Endothelial cell of umbilical vein (primary cell): ENCODE data around the gene TNFRSF14. TPM values are rescaled to one million over a fixed set of nuclear protein-coding genes. Genes with fewer than 3 reads are reported as not detected.

Experiments used
- BruUV-seq: library from RNA; stranded (reverse); fragments of 400-500 nt; replicated peaks from 2 replicates; lab custom pipeline; 2021; lab: Mats Ljungman, UMichigan
- CTCF ChIA-PET: fragments of 300-600, 350-600 bp; sonication (Branson Sonifier 250); formaldehyde crosslinking; loops from one replicate; lab custom pipeline; 2021; ENCODE audit warnings: antibody characterized with exemption, inconsistent platforms; lab: Charles Lee
- POLR2A ChIA-PET: fragments of 300-600, 350-600 bp; sonication (Branson Sonifier 250); formaldehyde crosslinking; loops from one replicate; lab custom pipeline; 2021; ENCODE audit warnings: antibody characterized with exemption, inconsistent platforms; lab: Charles Lee
- DNase-seq: peaks from one replicate; pipeline ENCODE4 v3.0.0-alpha.2; 2011; ENCODE audit warnings: low read depth, low spot score
- FAIRE-seq: peaks from 2 replicates; lab custom pipeline; 2011; peaks lifted over from hg19 to GRCh38; lab: Jason Lieb, UNC
- H2AFZ ChIP-seq: 2 replicates; pipeline ENCODE4 v1.6.0; 2012; ENCODE audit warnings: low read depth, low read length, control low read depth, inconsistent platforms
- H3K27ac ChIP-seq: 2 replicates; pipeline ENCODE4 v1.5.1; 2011; ENCODE audit warnings: low read depth, mild to moderate bottlenecking, control low read depth, low read length, moderate library complexity; ENCODE audit not compliant: insufficient read depth
- H3K27me3 ChIP-seq, 2 experiments: 2 replicates each; pipeline versions ENCODE4 v1.6.0 to v1.6.1; 2011; ENCODE audit warnings: low read length in 2 of 2, mixed read lengths in 1 of 2; ENCODE audit not compliant: control insufficient read depth in 2 of 2, insufficient read depth in 2 of 2
- H3K36me3 ChIP-seq, 2 experiments: 2 replicates in 1 of 2; 3 replicates in 1 of 2; pipeline ENCODE4 v1.5.1; 2011; ENCODE audit warnings: low read length in 2 of 2, mild to moderate bottlenecking in 1 of 2, moderate library complexity in 1 of 2; ENCODE audit not compliant: control insufficient read depth in 2 of 2, insufficient read depth in 2 of 2; ENCODE audit errors: extremely low read depth in 1 of 2
- H3K4me1 ChIP-seq: 3 replicates; pipeline ENCODE4 v1.5.1; 2011; ENCODE audit warnings: mild to moderate bottlenecking, low read length; ENCODE audit not compliant: control insufficient read depth, insufficient read depth; ENCODE audit errors: extremely low read depth
- H3K4me2 ChIP-seq: 2 replicates; pipeline ENCODE4 v1.6.1; 2011; ENCODE audit warnings: low read length, control low read depth, mixed read lengths; ENCODE audit not compliant: insufficient read depth
- H3K4me3 ChIP-seq, 3 experiments: fragments of 200-600 bp in 1 of 3; sonication (generic), shearing (Covaris generic) in 1 of 3; replicated peaks in 1 of 3; 2 replicates each; pipeline ENCODE4 v1.5.1; 2011 to 2016; ENCODE audit warnings: control low read depth in 3 of 3, low read length in 3 of 3, mild to moderate bottlenecking in 2 of 3, inconsistent platforms in 1 of 3, low read depth in 1 of 3, moderate library complexity in 1 of 3; ENCODE audit not compliant: insufficient read depth in 1 of 3
- H3K79me2 ChIP-seq: 2 replicates; pipeline ENCODE4 v1.6.0; 2012; ENCODE audit warnings: low read length, inconsistent platforms; ENCODE audit not compliant: control insufficient read depth, insufficient read depth
- H3K9ac ChIP-seq: replicated peaks from 2 replicates; pipeline ENCODE3; 2011; ENCODE audit warnings: low read length, control low read depth; ENCODE audit not compliant: insufficient read depth; ENCODE audit errors: extremely low read depth
- H3K9me1 ChIP-seq: replicated peaks from 3 replicates; pipeline ENCODE4 v1.6.0; 2011; ENCODE audit warnings: mild to moderate bottlenecking, low read length; ENCODE audit not compliant: control insufficient read depth, insufficient read depth; ENCODE audit errors: extremely low read depth
- H3K9me3 ChIP-seq: replicated peaks from 2 replicates; pipeline ENCODE4 v1.5.1; 2012; ENCODE audit warnings: low read length, inconsistent platforms; ENCODE audit not compliant: control insufficient read depth, insufficient read depth
- H4K20me1 ChIP-seq: replicated peaks from 2 replicates; pipeline ENCODE3; 2011; ENCODE audit warnings: mild to moderate bottlenecking, low read length; ENCODE audit not compliant: control insufficient read depth, insufficient read depth; ENCODE audit errors: extremely low read depth
- EZH2 ChIP-seq: IDR thresholded peaks from 2 replicates; pipeline ENCODE4 v1.6.1; 2012; ENCODE audit warnings: borderline replicate concordance, low read depth, mild to moderate bottlenecking, moderate library complexity, low read length, inconsistent platforms; ENCODE audit not compliant: severe bottlenecking
- FOS ChIP-seq: IDR thresholded peaks from 2 replicates; pipeline ENCODE4 v1.6.1; 2011; ENCODE audit warnings: mild to moderate bottlenecking, low read length, moderate library complexity, borderline replicate concordance; ENCODE audit not compliant: insufficient read depth
- GATA2 ChIP-seq: IDR thresholded peaks from 2 replicates; pipeline ENCODE4 v1.7.0; 2011; ENCODE audit warnings: low read depth, mild to moderate bottlenecking, moderate library complexity, mixed read lengths, low read length; ENCODE audit not compliant: insufficient read length, insufficient read depth
- JUN ChIP-seq: IDR thresholded peaks from 2 replicates; pipeline ENCODE4 v1.6.1; 2011; ENCODE audit warnings: borderline replicate concordance, low read depth; ENCODE audit not compliant: insufficient read length, insufficient read depth
- MYC ChIP-seq: IDR thresholded peaks from one replicate; pipeline ENCODE4 v1.6.1; 2011; ENCODE audit warnings: mild to moderate bottlenecking, low read depth, low read length
- POLR2A ChIP-seq: IDR thresholded peaks from 2 replicates; pipeline ENCODE4 v1.6.1; 2012; ENCODE audit warnings: low read depth, mild to moderate bottlenecking, control low read depth, low read length
- POLR2AphosphoS5 ChIP-seq: IDR thresholded peaks from 2 replicates; pipeline ENCODE4 v1.6.1; 2012; ENCODE audit warnings: low read depth, mild to moderate bottlenecking, control low read depth, low read length, moderate library complexity; ENCODE audit not compliant: insufficient read depth
- dilution Hi-C: fragments of 300-500 bp; cut with MboI; formaldehyde crosslinking; loops from one replicate; pipeline ENCODE4 v1.15.0; 2019; ENCODE audit warnings: low sequenced_read_pairs; ENCODE audit not compliant: extremely low pct_ligation_motif_present
- intact Hi-C: fragments of 100-400 bp; cut with micrococcal nuclease; formaldehyde crosslinking; loops from one replicate; pipeline ENCODE4 v1.10.0; 2022
- polyA plus RNA-seq, 4 experiments: library from polyadenylated mRNA; depleted of rRNA in 3 of 4; stranded (reverse) in 3 of 4; unstranded in 1 of 4; fragments of >200 nt; gene quantifications; 2 replicates each; pipeline versions ENCODE4 v1.2.1 to v1.2.3, GENCODE V29; 2011 to 2012; ENCODE audit warnings: missing spikeins in 1 of 4
- total RNA-seq: library from RNA; stranded (reverse); gene quantifications from 2 replicates; pipeline ENCODE4 v1.2.3, GENCODE V29; 2021
- TF ChIP-seq, protein P1 (sequence below): IDR thresholded peaks from 2 replicates; pipeline ENCODE4 v1.6.1; 2011; ENCODE audit not compliant: insufficient read depth, insufficient read length
- TF ChIP-seq, protein P2 (sequence below), 2 donors: IDR thresholded peaks; 1 replicate in 1 of 2; 2 replicates in 1 of 2; pipeline ENCODE4 v1.5.1; 2011; ENCODE audit warnings: low read length in 2 of 2, mild to moderate bottlenecking in 2 of 2, moderate library complexity in 2 of 2, control low read depth in 1 of 2, inconsistent platforms in 1 of 2, low read depth in 1 of 2; ENCODE audit not compliant: insufficient read depth in 1 of 2; ENCODE audit errors: extremely low read depth in 1 of 2

Gene TNFRSF14
- total and polyA plus RNA-seq, 2 donors (not counting 3 experiments of a cell fraction or from before 2014, with no cell fraction given): 40.9 to 49.4 TPM

DNA sequence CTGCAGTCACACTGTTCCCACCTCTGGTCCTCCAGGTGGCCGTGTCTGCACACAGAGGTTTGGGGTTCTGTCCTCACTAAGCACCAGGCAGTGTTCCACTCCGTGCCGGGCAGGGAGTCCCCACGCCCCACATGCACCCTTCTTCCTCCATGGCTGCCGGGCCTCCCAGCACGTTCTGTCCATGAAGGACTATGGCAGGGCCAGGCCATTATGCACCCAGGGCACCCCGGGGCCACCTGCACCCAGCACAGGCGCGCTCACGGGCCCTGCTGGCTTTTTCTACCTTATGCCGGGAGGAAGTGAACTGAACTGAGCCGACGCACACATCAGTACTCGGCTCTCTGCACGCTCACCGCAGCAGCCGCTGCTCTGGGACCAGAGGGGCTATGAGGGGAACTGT, 40.0 kb upstream of the TNFRSF14 start:
- intact Hi-C loops (no loop called here), dilution Hi-C loops (no loop called here)
- no peaks in the 10 kb centered on the region for H4K20me1 ChIP-seq
- no peak overlapping the region for H3K4me3 ChIP-seq
- peaks cover 6 to 64% of the 10 kb centered on the region in 2 experiments for H3K36me3 ChIP-seq
- H3K9ac ChIP-seq: no peak overlapping the region
- no peak overlapping the region for H3K4me2 ChIP-seq
- H3K79me2 ChIP-seq: no peaks in the 10 kb centered on the region
- DNase-seq (no peak), FAIRE-seq (no peak)
- no peaks in the 10 kb centered on the region for H3K27me3 ChIP-seq
- H3K9me1 ChIP-seq: no peaks in the 10 kb centered on the region
- no peak for TF ChIP-seq GATA2
- no peak for TF ChIP-seq FOS
- no peak for TF ChIP-seq POLR2A
- TF ChIP-seq EZH2: no peak
- TF ChIP-seq, protein P1, sequence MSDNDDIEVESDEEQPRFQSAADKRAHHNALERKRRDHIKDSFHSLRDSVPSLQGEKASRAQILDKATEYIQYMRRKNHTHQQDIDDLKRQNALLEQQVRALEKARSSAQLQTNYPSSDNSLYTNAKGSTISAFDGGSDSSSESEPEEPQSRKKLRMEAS: no peak
- TF ChIP-seq, protein P2, sequence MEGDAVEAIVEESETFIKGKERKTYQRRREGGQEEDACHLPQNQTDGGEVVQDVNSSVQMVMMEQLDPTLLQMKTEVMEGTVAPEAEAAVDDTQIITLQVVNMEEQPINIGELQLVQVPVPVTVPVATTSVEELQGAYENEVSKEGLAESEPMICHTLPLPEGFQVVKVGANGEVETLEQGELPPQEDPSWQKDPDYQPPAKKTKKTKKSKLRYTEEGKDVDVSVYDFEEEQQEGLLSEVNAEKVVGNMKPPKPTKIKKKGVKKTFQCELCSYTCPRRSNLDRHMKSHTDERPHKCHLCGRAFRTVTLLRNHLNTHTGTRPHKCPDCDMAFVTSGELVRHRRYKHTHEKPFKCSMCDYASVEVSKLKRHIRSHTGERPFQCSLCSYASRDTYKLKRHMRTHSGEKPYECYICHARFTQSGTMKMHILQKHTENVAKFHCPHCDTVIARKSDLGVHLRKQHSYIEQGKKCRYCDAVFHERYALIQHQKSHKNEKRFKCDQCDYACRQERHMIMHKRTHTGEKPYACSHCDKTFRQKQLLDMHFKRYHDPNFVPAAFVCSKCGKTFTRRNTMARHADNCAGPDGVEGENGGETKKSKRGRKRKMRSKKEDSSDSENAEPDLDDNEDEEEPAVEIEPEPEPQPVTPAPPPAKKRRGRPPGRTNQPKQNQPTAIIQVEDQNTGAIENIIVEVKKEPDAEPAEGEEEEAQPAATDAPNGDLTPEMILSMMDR (IDR thresholded peaks at IDR 0.05; ENCODE audit: extremely low read depth in 1 of 2, insufficient read depth in 1 of 2, low read depth in 1 of 2, low read length in 2 of 2): no peak
- TF ChIP-seq POLR2AphosphoS5: no peak
- TF ChIP-seq MYC: no peak
- TF ChIP-seq JUN: no peak
- BruUV-seq: no TSS peak
- ChIA-PET CTCF (no interaction called here), POLR2A (no interaction called here)
- H3K27ac ChIP-seq: no peak overlapping the region
- H2AFZ ChIP-seq: no peak overlapping the region
- no peaks in the 10 kb centered on the region for H3K9me3 ChIP-seq
- H3K4me1 ChIP-seq: no peaks in the 10 kb centered on the region
